K562 (cell line): ENCODE results near the gene AKT3. TPM values are rescaled to one million over a fixed set of nuclear protein-coding genes. Genes with fewer than 3 reads are reported as not detected.

Source experiments
- ATAC-seq: fragments of 200-7000 bp; cut with Tn5 transposase; 3 replicates; pipeline ENCODE4 v1.9.1; 2020; ENCODE audit warnings: moderate library complexity
- BruUV-seq: library from RNA; stranded (reverse); fragments of 400-500 nt; replicated peaks from 2 replicates; lab custom pipeline; 2021; lab: Mats Ljungman, UMichigan
- CTCF ChIA-PET: fragments of 300-600 bp; formaldehyde crosslinking; extraction: SDS; loops from one replicate; lab custom pipeline; 2021; ENCODE audit warnings: low intra/inter-chr PET ratio; lab: Yijun Ruan, JAX
- POLR2A ChIA-PET: fragments of 300-600, 350-650 bp; sonication (Branson Sonifier 250); formaldehyde crosslinking; extraction: SDS; loops from one replicate; lab custom pipeline; 2021; ENCODE audit warnings: antibody characterized with exemption, inconsistent platforms; lab: Yijun Ruan, JAX
- DNase-seq, 4 experiments: peaks; one replicate each; pipeline versions ENCODE4 v3.0.0 to v3.0.0-alpha.2; 2011 to 2018; ENCODE audit warnings: low spot score in 3 of 4, mixed read lengths in 3 of 4; ENCODE audit errors: extremely low read depth in 1 of 4
- FAIRE-seq: peaks from 2 replicates; lab custom pipeline; 2011; peaks lifted over from hg19 to GRCh38; lab: Jason Lieb, UNC
- H2AFZ ChIP-seq: 2 replicates; pipeline ENCODE4 v1.6.0; 2011; ENCODE audit warnings: low read depth, low read length, control low read depth, inconsistent platforms
- H3K27ac ChIP-seq: fragments of 200-600 bp; 3 replicates; pipeline ENCODE4 v1.8.0; 2011; ENCODE audit warnings: low read depth, mild to moderate bottlenecking, control low read depth, inconsistent platforms, low read length, moderate library complexity, mixed read lengths; ENCODE audit errors: extremely low read depth
- H3K27me3 ChIP-seq, 2 experiments: fragments of 300-600 bp in 1 of 2; 2 replicates in 1 of 2; 3 replicates in 1 of 2; pipeline versions ENCODE4 v1.6.0 to v1.8.0; 2011; ENCODE audit warnings: inconsistent platforms in 2 of 2, low read length in 2 of 2, mild to moderate bottlenecking in 1 of 2, mixed read lengths in 1 of 2, moderate library complexity in 1 of 2; ENCODE audit not compliant: control insufficient read depth in 2 of 2, insufficient read depth in 2 of 2
- H3K36me3 ChIP-seq: fragments of 300-600 bp; 3 replicates; pipeline ENCODE4 v1.8.0; 2011; ENCODE audit warnings: mild to moderate bottlenecking, low read length, inconsistent platforms; ENCODE audit not compliant: control insufficient read depth, insufficient read depth
- H3K4me1 ChIP-seq, 2 experiments: fragments of 200-600 bp in 1 of 2; replicated peaks in 1 of 2; 2 replicates in 1 of 2; 3 replicates in 1 of 2; pipeline versions ENCODE4 v1.5.1 to v1.8.0; 2011; ENCODE audit warnings: inconsistent platforms in 2 of 2, low read length in 2 of 2, mild to moderate bottlenecking in 1 of 2, mixed read lengths in 1 of 2, moderate library complexity in 1 of 2; ENCODE audit not compliant: control insufficient read depth in 2 of 2, insufficient read depth in 2 of 2
- H3K4me2 ChIP-seq: 2 replicates; pipeline ENCODE4 v1.6.1; 2011; ENCODE audit warnings: low read length, control low read depth, inconsistent platforms, mixed read lengths; ENCODE audit not compliant: insufficient read depth
- H3K4me3 ChIP-seq: fragments of 200-600 bp; sonication (generic), shearing (Covaris generic); 2 replicates; pipeline ENCODE4 v1.5.1; 2016; ENCODE audit warnings: control low read depth, inconsistent platforms
- H3K79me2 ChIP-seq: fragments of 200-600 bp; 3 replicates; pipeline ENCODE4 v1.8.0; 2011; ENCODE audit warnings: low read length, inconsistent platforms; ENCODE audit not compliant: control insufficient read depth, insufficient read depth
- H3K9ac ChIP-seq, 2 experiments: 2 replicates each; pipeline versions ENCODE4 v1.6.0 to v1.6.1; 2011; ENCODE audit warnings: low read depth in 2 of 2, low read length in 2 of 2, control low read depth in 1 of 2, inconsistent platforms in 1 of 2, mild to moderate bottlenecking in 1 of 2, mixed read lengths in 1 of 2; ENCODE audit not compliant: insufficient read depth in 1 of 2
- H3K9me1 ChIP-seq: one replicate; pipeline ENCODE4 v1.6.0; 2011; ENCODE audit warnings: inconsistent platforms, mild to moderate bottlenecking, low read length, moderate library complexity; ENCODE audit not compliant: control insufficient read depth, insufficient read depth
- H3K9me3 ChIP-seq: replicated peaks from 2 replicates; pipeline ENCODE4 v1.5.1; 2011; ENCODE audit warnings: low read depth, low read length, inconsistent platforms; ENCODE audit not compliant: control insufficient read depth, insufficient read depth
- H4K20me1 ChIP-seq: replicated peaks from 2 replicates; pipeline ENCODE4 v1.6.1; 2011; ENCODE audit warnings: low read length, inconsistent platforms, mixed read lengths; ENCODE audit not compliant: control insufficient read depth, insufficient read depth
- BCOR ChIP-seq: fragments of 450-650 bp; IDR thresholded peaks from 2 replicates; pipeline ENCODE4 v1.6.1; 2016
- BRD9 ChIP-seq: fragments of 450-650 bp; IDR thresholded peaks from 2 replicates; pipeline ENCODE4 v1.6.1; 2018; ENCODE audit warnings: low read depth; ENCODE audit not compliant: partially characterized antibody
- CC2D1A ChIP-seq: fragments of 450-650 bp; IDR thresholded peaks from 2 replicates; pipeline ENCODE4 v1.6.1; 2017; ENCODE audit warnings: mild to moderate bottlenecking
- EWSR1 ChIP-seq: fragments of 450-650 bp; IDR thresholded peaks from 2 replicates; pipeline ENCODE4 v1.6.1; 2018; ENCODE audit warnings: borderline replicate concordance, mild to moderate bottlenecking, low read depth, moderate library complexity; ENCODE audit not compliant: partially characterized antibody
- HMGN3 ChIP-seq: IDR thresholded peaks from 2 replicates; pipeline ENCODE4 v1.6.1; 2011; ENCODE audit warnings: borderline replicate concordance, low read depth, mild to moderate bottlenecking, mixed read lengths, low read length; ENCODE audit not compliant: insufficient read length; ENCODE audit errors: extremely low read depth
- IFI16 ChIP-seq: fragments of 250-450 bp; sonication (Bioruptor Pico); IDR thresholded peaks from 2 replicates; pipeline ENCODE4 v2.1.2; 2022; ENCODE audit warnings: mild to moderate bottlenecking, inconsistent platforms
- NFIC ChIP-seq: fragments of 450-650 bp; IDR thresholded peaks from 2 replicates; pipeline ENCODE4 v1.6.1; 2017; ENCODE audit warnings: mild to moderate bottlenecking, inconsistent platforms
- NR2C1 ChIP-seq, 2 experiments: fragments of 450-650 bp; IDR thresholded peaks; 2 replicates each; pipeline ENCODE4 v1.6.1; 2017; ENCODE audit warnings: mild to moderate bottlenecking in 2 of 2, antibody characterized with exemption in 1 of 2, inconsistent platforms in 1 of 2, missing compliant biosample characterization in 1 of 2, missing genetic modification characterization in 1 of 2
- RFX1 ChIP-seq: fragments of 450-650 bp; IDR thresholded peaks from 2 replicates; pipeline ENCODE4 v1.6.1; 2016; ENCODE audit warnings: mild to moderate bottlenecking, moderate library complexity
- SMARCB1 ChIP-seq: IDR thresholded peaks from 2 replicates; pipeline ENCODE4 v1.6.1; 2011; ENCODE audit warnings: improper control_type of control experiment, low read depth; ENCODE audit not compliant: insufficient read length
- ZNF589 ChIP-seq: fragments of 200-800 bp; sonication (Bioruptor generic); IDR thresholded peaks from 2 replicates; pipeline ENCODE4 v1.6.1; 2016; ENCODE audit warnings: low read depth, missing genetic modification characterization, missing compliant biosample characterization
- ZNF75A ChIP-seq: fragments of 450-650 bp; formaldehyde crosslinking; IDR thresholded peaks from 2 replicates; pipeline ENCODE4 v1.4.0; 2020; ENCODE audit warnings: mild to moderate bottlenecking
- ZNF76 ChIP-seq: fragments of 250-450 bp; sonication (Bioruptor Pico); IDR thresholded peaks from 2 replicates; pipeline ENCODE4 v1.4.0; 2020; ENCODE audit warnings: mild to moderate bottlenecking, moderate library complexity, borderline replicate concordance
- WGBS: fragments of 100-300 bp; shearing (Covaris generic); methylation state at CpG from one replicate; pipeline ENCODE4 v1.1.6; 2016; ENCODE audit warnings: low coverage, mixed read lengths; ENCODE audit not compliant: insufficient coverage; ENCODE audit errors: missing lambda C conversion rate; 5-methylcytosine and 5-hydroxymethylcytosine counted together
- in situ Hi-C: fragments of 300-500 bp; cut with MboI; formaldehyde crosslinking; loops from 4 replicates; pipeline ENCODE4 v1.15.0; 2018; ENCODE audit warnings: inconsistent platforms, mixed read lengths
- intact Hi-C: fragments of 100-400 bp; cut with micrococcal nuclease; formaldehyde crosslinking; loops from 2 replicates; pipeline ENCODE4 v1.14.2; 2022
- polyA plus RNA-seq, 8 experiments: library from polyadenylated mRNA; depleted of rRNA in 4 of 8; stranded (reverse) in 5 of 8; unstranded in 3 of 8; fragments of >200 nt; fragmentation: Nextera tagmentation in 2 of 8; fragmentation: Illumina TruSeq in 1 of 8; extraction: Ambion mirVana in 2 of 8; extraction: Trizol in 1 of 8; gene quantifications; 2 replicates each; pipeline versions ENCODE4 v1.2.1 to v1.2.3, GENCODE V29; 2011 to 2014; ENCODE audit warnings: inconsistent platforms in 1 of 8, missing spikeins in 1 of 8
- total RNA-seq, 7 experiments: library from RNA; depleted of rRNA in 6 of 7; stranded (reverse); fragments of >200 nt in 6 of 7; fragmentation: Illumina TruSeq in 2 of 7; extraction: Trizol in 2 of 7; gene quantifications; 2 replicates each; pipeline versions ENCODE4 v1.2.1 to v1.2.3, GENCODE V29; 2011 to 2021; ENCODE audit warnings: low replicate concordance in 1 of 7
- TF ChIP-seq, protein P1 (sequence below): sonication (generic); formaldehyde crosslinking; IDR thresholded peaks from 2 replicates; pipeline ENCODE4 v1.9.0; 2022; ENCODE audit warnings: mild to moderate bottlenecking, missing genetic modification reagents
- TF ChIP-seq, protein P2 (sequence below): fragments of 450-650 bp; formaldehyde crosslinking; conservative IDR thresholded peaks from 2 replicates; pipeline ENCODE4 v1.4.0; 2022; ENCODE audit warnings: mild to moderate bottlenecking, missing genetic modification characterization
- TF ChIP-seq, protein P3 (sequence below): sonication (generic); formaldehyde crosslinking; IDR thresholded peaks from 2 replicates; pipeline ENCODE4 v1.8.1; 2022; ENCODE audit warnings: missing genetic modification reagents
- TF ChIP-seq, protein P4 (sequence below): sonication (generic); formaldehyde crosslinking; IDR thresholded peaks from 2 replicates; pipeline ENCODE4 v1.8.0; 2022; ENCODE audit warnings: missing genetic modification reagents, mild to moderate bottlenecking, borderline replicate concordance
- TF ChIP-seq, protein P5 (sequence below): fragments of 200-800 bp; sonication (Bioruptor generic); IDR thresholded peaks from 2 replicates; pipeline ENCODE4 v1.6.1; 2017; ENCODE audit warnings: missing genetic modification characterization, missing compliant biosample characterization

AKT3 gene
- total and polyA plus RNA-seq, 9 of the 15 experiments (the other 6 are each of a cell fraction or from before 2014, with no cell fraction given), result 0.04 to 0.54 (median 0.18) TPM; not detected in 1

DNA sequence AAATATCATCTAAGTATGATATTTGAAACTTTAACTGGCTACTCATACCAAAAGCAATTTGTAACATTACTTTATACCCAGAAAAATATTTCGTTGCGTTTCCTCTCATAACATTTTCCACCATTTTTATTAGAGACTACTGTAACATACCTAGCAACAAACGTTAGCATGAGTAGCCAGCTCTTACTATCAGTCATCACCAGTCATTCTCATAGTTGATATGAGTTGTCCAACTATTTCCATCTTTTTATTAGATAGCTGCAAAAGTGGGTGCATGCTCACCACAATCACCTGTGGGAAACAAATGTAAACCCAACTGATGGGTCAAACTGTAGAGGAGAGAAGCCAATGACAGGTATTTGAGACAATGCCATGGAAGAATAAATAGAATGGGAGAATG is 114.6 kb downstream of the AKT3 start:
- no peak for FAIRE-seq
- no peak overlapping the region for H3K9ac ChIP-seq
- no peaks in the 10 kb centered on the region for H4K20me1 ChIP-seq
- no peak overlapping the region for H3K27ac ChIP-seq
- H3K4me1 ChIP-seq, result peaks cover 0 to 3% of the 10 kb centered on the region in 2 experiments; a peak in 1 of 5 replicates
- 0% methylated on average over 3 of the region's 3 CpGs for WGBS
- no peaks in the 10 kb centered on the region for H3K79me2 ChIP-seq
- DNase-seq, result no peak
- CTCF ChIA-PET, result no interaction called here
- intact Hi-C loops, result no loop called here
- no peaks in the 10 kb centered on the region for H3K27me3 ChIP-seq
- BruUV-seq, result no TSS peak
- no peak overlapping the region for H3K4me2 ChIP-seq
- H2AFZ ChIP-seq, result no peak overlapping the region
- no peaks in the 10 kb centered on the region for H3K9me3 ChIP-seq
- in situ Hi-C loops, result no loop called here
- ATAC-seq, result no peak
- POLR2A ChIA-PET, result interaction anchor here (0.6 kb wide), 1 partner anchor 13 kb away, joined by 3 read pairs; no protein-coding TSS in a partner anchor
- no peaks in the 10 kb centered on the region for H3K9me1 ChIP-seq
- H3K4me3 ChIP-seq, result no peak overlapping the region
- no peaks in the 10 kb centered on the region for H3K36me3 ChIP-seq
- TF ChIP-seq IFI16 (CRISPR knock-in tag) (no peak), ZNF75A (CRISPR knock-in tag) (no peak), SMARCB1 (no peak), NFIC (no peak), RFX1 (no peak), BRD9 (no peak), EWSR1 (no peak), BCOR (no peak), NR2C1 (IDR thresholded peaks at IDR 0.05) (no peak), NR2C1 (tag; IDR thresholded peaks at IDR 0.05) (no peak), ZNF76 (CRISPR knock-in tag) (no peak), CC2D1A (no peak), HMGN3 (no peak), ZNF589 (CRISPR knock-in tag) (no peak)
- TF ChIP-seq, protein P1, sequence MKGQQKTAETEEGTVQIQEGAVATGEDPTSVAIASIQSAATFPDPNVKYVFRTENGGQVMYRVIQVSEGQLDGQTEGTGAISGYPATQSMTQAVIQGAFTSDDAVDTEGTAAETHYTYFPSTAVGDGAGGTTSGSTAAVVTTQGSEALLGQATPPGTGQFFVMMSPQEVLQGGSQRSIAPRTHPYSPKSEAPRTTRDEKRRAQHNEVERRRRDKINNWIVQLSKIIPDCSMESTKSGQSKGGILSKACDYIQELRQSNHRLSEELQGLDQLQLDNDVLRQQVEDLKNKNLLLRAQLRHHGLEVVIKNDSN (CRISPR knock-in tag), result no peak
- TF ChIP-seq, protein P2, sequence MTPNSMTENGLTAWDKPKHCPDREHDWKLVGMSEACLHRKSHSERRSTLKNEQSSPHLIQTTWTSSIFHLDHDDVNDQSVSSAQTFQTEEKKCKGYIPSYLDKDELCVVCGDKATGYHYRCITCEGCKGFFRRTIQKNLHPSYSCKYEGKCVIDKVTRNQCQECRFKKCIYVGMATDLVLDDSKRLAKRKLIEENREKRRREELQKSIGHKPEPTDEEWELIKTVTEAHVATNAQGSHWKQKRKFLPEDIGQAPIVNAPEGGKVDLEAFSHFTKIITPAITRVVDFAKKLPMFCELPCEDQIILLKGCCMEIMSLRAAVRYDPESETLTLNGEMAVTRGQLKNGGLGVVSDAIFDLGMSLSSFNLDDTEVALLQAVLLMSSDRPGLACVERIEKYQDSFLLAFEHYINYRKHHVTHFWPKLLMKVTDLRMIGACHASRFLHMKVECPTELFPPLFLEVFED (CRISPR knock-in tag), result no peak
- TF ChIP-seq, protein P3, sequence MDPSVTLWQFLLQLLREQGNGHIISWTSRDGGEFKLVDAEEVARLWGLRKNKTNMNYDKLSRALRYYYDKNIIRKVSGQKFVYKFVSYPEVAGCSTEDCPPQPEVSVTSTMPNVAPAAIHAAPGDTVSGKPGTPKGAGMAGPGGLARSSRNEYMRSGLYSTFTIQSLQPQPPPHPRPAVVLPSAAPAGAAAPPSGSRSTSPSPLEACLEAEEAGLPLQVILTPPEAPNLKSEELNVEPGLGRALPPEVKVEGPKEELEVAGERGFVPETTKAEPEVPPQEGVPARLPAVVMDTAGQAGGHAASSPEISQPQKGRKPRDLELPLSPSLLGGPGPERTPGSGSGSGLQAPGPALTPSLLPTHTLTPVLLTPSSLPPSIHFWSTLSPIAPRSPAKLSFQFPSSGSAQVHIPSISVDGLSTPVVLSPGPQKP (CRISPR knock-in tag), result no peak
- TF ChIP-seq, protein P4, sequence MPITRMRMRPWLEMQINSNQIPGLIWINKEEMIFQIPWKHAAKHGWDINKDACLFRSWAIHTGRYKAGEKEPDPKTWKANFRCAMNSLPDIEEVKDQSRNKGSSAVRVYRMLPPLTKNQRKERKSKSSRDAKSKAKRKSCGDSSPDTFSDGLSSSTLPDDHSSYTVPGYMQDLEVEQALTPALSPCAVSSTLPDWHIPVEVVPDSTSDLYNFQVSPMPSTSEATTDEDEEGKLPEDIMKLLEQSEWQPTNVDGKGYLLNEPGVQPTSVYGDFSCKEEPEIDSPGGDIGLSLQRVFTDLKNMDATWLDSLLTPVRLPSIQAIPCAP, result no peak
- TF ChIP-seq, protein P5, sequence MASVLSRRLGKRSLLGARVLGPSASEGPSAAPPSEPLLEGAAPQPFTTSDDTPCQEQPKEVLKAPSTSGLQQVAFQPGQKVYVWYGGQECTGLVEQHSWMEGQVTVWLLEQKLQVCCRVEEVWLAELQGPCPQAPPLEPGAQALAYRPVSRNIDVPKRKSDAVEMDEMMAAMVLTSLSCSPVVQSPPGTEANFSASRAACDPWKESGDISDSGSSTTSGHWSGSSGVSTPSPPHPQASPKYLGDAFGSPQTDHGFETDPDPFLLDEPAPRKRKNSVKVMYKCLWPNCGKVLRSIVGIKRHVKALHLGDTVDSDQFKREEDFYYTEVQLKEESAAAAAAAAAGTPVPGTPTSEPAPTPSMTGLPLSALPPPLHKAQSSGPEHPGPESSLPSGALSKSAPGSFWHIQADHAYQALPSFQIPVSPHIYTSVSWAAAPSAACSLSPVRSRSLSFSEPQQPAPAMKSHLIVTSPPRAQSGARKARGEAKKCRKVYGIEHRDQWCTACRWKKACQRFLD (CRISPR knock-in tag), result no peak
